Measurements from ENCODE around the gene CLIC5.

Gene CLIC5

GRCh38 chr6:45835721-45836437 is 179.8 kb downstream of the CLIC5 start:
- DNase-seq = no peak

- DNase-seq = no peak
Observed at GRCh38 chr6:45832063-45832462, 183.6 kb downstream of the CLIC5 start.
